Measurements from ENCODE around the gene CA10. TPM values are rescaled to one million over a fixed set of nuclear protein-coding genes. Genes with fewer than 3 reads are reported as not detected.

CA10 gene
- total and polyA plus RNA-seq, 2 donors (not counting 1 experiment from before 2014, with no cell fraction given) = not detected

DNA sequence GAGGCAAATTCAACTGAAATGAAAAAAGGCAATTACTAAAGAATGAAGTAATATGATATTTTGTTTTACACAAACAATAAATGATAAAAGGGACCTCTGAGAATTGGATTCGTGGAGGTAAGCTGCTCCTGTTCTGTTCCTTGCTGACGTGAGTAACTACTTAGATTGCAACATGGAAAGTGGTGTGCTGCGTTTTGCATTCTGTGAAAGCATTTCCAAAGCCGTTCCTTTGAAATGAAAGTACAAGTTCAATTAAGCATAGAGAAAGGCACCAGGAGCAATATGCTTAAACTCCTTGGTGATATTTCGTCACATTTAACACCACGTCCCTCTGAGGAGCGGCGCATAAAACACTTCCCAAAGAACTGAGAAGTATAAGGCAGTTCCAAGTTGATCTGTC, 516.5 kb downstream of the CA10 start:
- Mint-ChIP-seq H3K9me3 (ENCODE audit: insufficient read depth) (no peaks in the 10 kb centered on the region), H3K4me1 (no peaks in the 10 kb centered on the region), H3K4me3 (no peak overlapping the region), H3K27me3 (peaks cover 3% of the 10 kb centered on the region), H3K27ac (no peak overlapping the region)
- ATAC-seq (ENCODE audit: low read depth) (no peak), DNase-seq (no peak)
- no peaks in the 10 kb centered on the region for H3K27me3 ChIP-seq (replicated peaks in 1 of 4; ENCODE audit: control extremely low read depth in 1 of 4, control insufficient read depth in 3 of 4, insufficient read depth in 4 of 4, low read length in 3 of 4)
- ChIA-PET CTCF (no interaction called here), POLR2A (no interaction called here)
- no peak overlapping the region for H3K27ac ChIP-seq (ENCODE audit: low read length in 2 of 2)
- no peak overlapping the region for H2AFZ ChIP-seq (ENCODE audit: insufficient read depth, low read depth, low read length, poor library complexity, severe bottlenecking)
- no peak overlapping the region for H3K4me3 ChIP-seq (ENCODE audit: control extremely low read depth in 1 of 5, extremely low read depth in 1 of 5, insufficient read depth in 1 of 5, low read depth in 2 of 5, low read length in 4 of 5)
- intact Hi-C loops (cut with micrococcal nuclease) = no loop called here
- no peaks in the 10 kb centered on the region for H3K4me1 ChIP-seq (ENCODE audit: control insufficient read depth in 2 of 2, insufficient read depth in 2 of 2, low read length in 2 of 2)
- no peaks in the 10 kb centered on the region for H3K36me3 ChIP-seq (replicated peaks in 1 of 2; ENCODE audit: control extremely low read depth in 1 of 2, control insufficient read depth in 1 of 2, extremely low read depth in 1 of 2, insufficient read depth in 2 of 2, low read length in 1 of 2)
- H4K20me1 ChIP-seq (ENCODE audit: control insufficient read depth, insufficient read depth, low read length, poor library complexity, severe bottlenecking) = no peaks in the 10 kb centered on the region
- no peak for TF ChIP-seq EZH2 (IDR thresholded peaks at IDR 0.05; ENCODE audit: borderline replicate concordance, insufficient read depth, low read depth, low read length, poor library complexity, severe bottlenecking)
- TF ChIP-seq, protein P1, sequence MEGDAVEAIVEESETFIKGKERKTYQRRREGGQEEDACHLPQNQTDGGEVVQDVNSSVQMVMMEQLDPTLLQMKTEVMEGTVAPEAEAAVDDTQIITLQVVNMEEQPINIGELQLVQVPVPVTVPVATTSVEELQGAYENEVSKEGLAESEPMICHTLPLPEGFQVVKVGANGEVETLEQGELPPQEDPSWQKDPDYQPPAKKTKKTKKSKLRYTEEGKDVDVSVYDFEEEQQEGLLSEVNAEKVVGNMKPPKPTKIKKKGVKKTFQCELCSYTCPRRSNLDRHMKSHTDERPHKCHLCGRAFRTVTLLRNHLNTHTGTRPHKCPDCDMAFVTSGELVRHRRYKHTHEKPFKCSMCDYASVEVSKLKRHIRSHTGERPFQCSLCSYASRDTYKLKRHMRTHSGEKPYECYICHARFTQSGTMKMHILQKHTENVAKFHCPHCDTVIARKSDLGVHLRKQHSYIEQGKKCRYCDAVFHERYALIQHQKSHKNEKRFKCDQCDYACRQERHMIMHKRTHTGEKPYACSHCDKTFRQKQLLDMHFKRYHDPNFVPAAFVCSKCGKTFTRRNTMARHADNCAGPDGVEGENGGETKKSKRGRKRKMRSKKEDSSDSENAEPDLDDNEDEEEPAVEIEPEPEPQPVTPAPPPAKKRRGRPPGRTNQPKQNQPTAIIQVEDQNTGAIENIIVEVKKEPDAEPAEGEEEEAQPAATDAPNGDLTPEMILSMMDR (IDR thresholded peaks at IDR 0.05) = no peak
- no peak overlapping the region for H3K4me2 ChIP-seq (replicated peaks; ENCODE audit: low read depth, low read length, poor library complexity, severe bottlenecking)
- H3K79me2 ChIP-seq (ENCODE audit: control insufficient read depth, insufficient read depth, low read length) = no peaks in the 10 kb centered on the region
- WGBS (ENCODE audit: insufficient coverage) = 69% methylated on average over 6 of the region's 8 CpGs
- H3K9ac ChIP-seq (ENCODE audit: low read length) = no peak overlapping the region
- H3K9me3 ChIP-seq (ENCODE audit: control extremely low read depth in 1 of 3, control insufficient read depth in 2 of 3, insufficient read depth in 1 of 3, low read length in 2 of 3) = no peaks in the 10 kb centered on the region

DNA sequence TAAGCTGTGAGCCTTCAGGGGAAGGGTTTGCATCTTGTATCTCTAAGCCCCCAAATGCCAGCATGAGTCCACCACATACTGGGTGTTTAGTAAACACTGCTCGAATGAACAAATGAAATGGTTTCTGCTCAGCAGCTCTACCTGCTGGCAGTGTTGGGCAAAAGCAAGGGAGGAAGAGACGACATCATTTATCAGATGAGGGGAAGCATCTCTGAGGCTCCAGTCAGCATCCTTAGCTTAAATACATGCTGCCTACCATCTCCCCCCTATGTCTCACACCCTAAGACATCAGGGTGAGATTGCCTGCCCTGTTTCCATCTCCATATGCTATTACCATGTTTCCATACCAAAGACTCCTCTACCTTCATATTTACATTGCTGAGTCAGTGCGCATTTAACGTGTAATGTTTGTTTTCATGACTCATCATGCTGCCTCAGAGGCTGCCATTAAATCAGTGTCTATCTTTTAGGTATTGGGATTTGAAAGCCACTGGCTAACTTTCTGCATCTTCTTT, 518.3 kb downstream of the CA10 start:
- no peaks in the 10 kb centered on the region for H3K9me3 Mint-ChIP-seq (ENCODE audit: insufficient read depth)
- H3K4me1 Mint-ChIP-seq = no peaks in the 10 kb centered on the region
- CTCF ChIA-PET = no interaction called here
- Histone ChIP-seq H3K4me1 (ENCODE audit: control insufficient read depth in 2 of 2, insufficient read depth in 2 of 2, low read length in 2 of 2) (no peaks in the 10 kb centered on the region), H3K79me2 (ENCODE audit: control insufficient read depth, insufficient read depth, low read length) (no peaks in the 10 kb centered on the region), H3K36me3 (replicated peaks in 1 of 2; ENCODE audit: control extremely low read depth in 1 of 2, control insufficient read depth in 1 of 2, extremely low read depth in 1 of 2, insufficient read depth in 2 of 2, low read length in 1 of 2) (no peaks in the 10 kb centered on the region), H3K9me3 (ENCODE audit: control extremely low read depth in 1 of 3, control insufficient read depth in 2 of 3, insufficient read depth in 1 of 3, low read length in 2 of 3) (no peaks in the 10 kb centered on the region), H3K9ac (ENCODE audit: low read length) (no peak overlapping the region), H3K4me3 (ENCODE audit: control extremely low read depth in 1 of 5, extremely low read depth in 1 of 5, insufficient read depth in 1 of 5, low read depth in 2 of 5, low read length in 4 of 5) (no peak overlapping the region), H3K27ac (ENCODE audit: low read length in 2 of 2) (no peak overlapping the region), H3K27me3 (replicated peaks in 1 of 4; ENCODE audit: control extremely low read depth in 1 of 4, control insufficient read depth in 3 of 4, insufficient read depth in 4 of 4, low read length in 3 of 4) (no peaks in the 10 kb centered on the region), H4K20me1 (ENCODE audit: control insufficient read depth, insufficient read depth, low read length, poor library complexity, severe bottlenecking) (no peaks in the 10 kb centered on the region), H3K4me2 (replicated peaks; ENCODE audit: low read depth, low read length, poor library complexity, severe bottlenecking) (no peak overlapping the region), H2AFZ (ENCODE audit: insufficient read depth, low read depth, low read length, poor library complexity, severe bottlenecking) (no peak overlapping the region)
- intact Hi-C loops (cut with micrococcal nuclease) = no loop called here
- ATAC-seq (ENCODE audit: low read depth) (no peak), DNase-seq (no peak)
- WGBS (ENCODE audit: insufficient coverage) = no CpG with 5 or more reads among the region's 4 CpGs
- POLR2A ChIA-PET = no interaction called here
- no peak overlapping the region for H3K4me3 Mint-ChIP-seq
- no peaks in the 10 kb centered on the region for H3K27me3 Mint-ChIP-seq
- H3K27ac Mint-ChIP-seq = no peak overlapping the region
- TF ChIP-seq EZH2 (IDR thresholded peaks at IDR 0.05; ENCODE audit: borderline replicate concordance, insufficient read depth, low read depth, low read length, poor library complexity, severe bottlenecking) = no peak
- TF ChIP-seq, protein P1 (IDR thresholded peaks at IDR 0.05) = no peak
